Neural cell (in vitro differentiated cells): ENCODE data around the gene FLYWCH2. TPM values are rescaled to one million over a fixed set of nuclear protein-coding genes. Genes with fewer than 3 reads are reported as not detected.

Experiments used
- H2AFZ ChIP-seq: fragments of 200-600, 300-800 bp; sonication (generic), shearing (Covaris generic); 2 replicates; pipeline ENCODE4 v1.6.0; 2014; ENCODE audit warnings: low read depth, mild to moderate bottlenecking, antibody characterized with exemption, low read length, moderate library complexity
- H3F3A ChIP-seq: fragments of 200-600 bp; shearing (Covaris generic); 2 replicates; pipeline ENCODE4 v1.6.1; 2016; ENCODE audit warnings: mild to moderate bottlenecking, moderate library complexity, mixed read lengths, antibody characterized with exemption, low read length; ENCODE audit not compliant: insufficient read depth, poor library complexity, severe bottlenecking
- H3K27ac ChIP-seq: fragments of 200-600, 300-800 bp; sonication (generic), shearing (Covaris generic); 2 replicates; pipeline ENCODE4 v1.5.1; 2014; ENCODE audit warnings: mild to moderate bottlenecking, low read length, moderate library complexity
- H3K27me3 ChIP-seq: fragments of 300-800, 200-600 bp; sonication (generic), shearing (Covaris generic); 2 replicates; pipeline ENCODE4 v1.6.0; 2014; ENCODE audit warnings: mild to moderate bottlenecking, low read depth, low read length, moderate library complexity; ENCODE audit not compliant: insufficient read depth
- H3K36me3 ChIP-seq: fragments of 300-800, 200-600 bp; sonication (generic), shearing (Covaris generic); 2 replicates; pipeline ENCODE4 v1.5.1; 2014; ENCODE audit warnings: mild to moderate bottlenecking, antibody characterized with exemption, low read length, moderate library complexity; ENCODE audit not compliant: insufficient read depth
- H3K4me2 ChIP-seq: fragments of 300-800, 200-600 bp; sonication (generic), shearing (Covaris generic); 2 replicates; pipeline ENCODE4 v1.6.0; 2014; ENCODE audit warnings: mild to moderate bottlenecking, low read length
- H3K4me3 ChIP-seq: fragments of 300-800, 200-600 bp; sonication (generic), shearing (Covaris generic); 2 replicates; pipeline ENCODE4 v1.5.1; 2014; ENCODE audit warnings: mild to moderate bottlenecking, low read length, moderate library complexity
- H3K79me2 ChIP-seq: fragments of 200-600 bp; shearing (Covaris generic); replicated peaks from 2 replicates; pipeline ENCODE4 v1.6.0; 2014; ENCODE audit warnings: mild to moderate bottlenecking, low read length, moderate library complexity; ENCODE audit not compliant: insufficient read depth
- H3K9ac ChIP-seq: fragments of 300-800, 200-600 bp; sonication (generic), shearing (Covaris generic); 2 replicates; pipeline ENCODE4 v1.6.1; 2016; ENCODE audit warnings: mild to moderate bottlenecking, low read length, mixed read lengths
- H3K9me2 ChIP-seq: fragments of 200-600 bp; shearing (Covaris generic); 2 replicates; pipeline ENCODE4 v1.6.1; 2016; ENCODE audit warnings: mild to moderate bottlenecking, low read length, mixed read lengths; ENCODE audit not compliant: insufficient read depth
- H3K9me3 ChIP-seq: fragments of 200-600, 300-800 bp; sonication (generic), shearing (Covaris generic); 2 replicates; pipeline ENCODE4 v1.6.1; 2016; ENCODE audit warnings: mild to moderate bottlenecking, mixed run types, low read length, moderate library complexity, mixed read lengths
- H4K20me1 ChIP-seq: fragments of 200-600 bp; shearing (Covaris generic); 2 replicates; pipeline ENCODE4 v1.6.1; 2016; ENCODE audit warnings: mild to moderate bottlenecking, mixed run types; ENCODE audit not compliant: insufficient read depth
- EP300 ChIP-seq: fragments of 450-650 bp; conservative IDR thresholded peaks from 2 replicates; pipeline ENCODE4 v1.6.1; 2014; ENCODE audit warnings: antibody characterized with exemption, mild to moderate bottlenecking, moderate library complexity; ENCODE audit not compliant: poor library complexity, severe bottlenecking
- EZH2 ChIP-seq: fragments of 200-600, 300-800 bp; shearing (Covaris generic), sonication (generic); IDR thresholded peaks from 2 replicates; pipeline ENCODE4 v1.6.1; 2014; ENCODE audit warnings: antibody characterized with exemption, low read length, borderline replicate concordance, mild to moderate bottlenecking; ENCODE audit not compliant: insufficient read depth, poor library complexity, severe bottlenecking
- MXI1 ChIP-seq: fragments of 450-650 bp; conservative IDR thresholded peaks from 2 replicates; pipeline ENCODE4 v1.6.1; 2014; ENCODE audit warnings: antibody characterized with exemption, mild to moderate bottlenecking; ENCODE audit not compliant: poor library complexity, severe bottlenecking
- POLR2AphosphoS5 ChIP-seq: IDR thresholded peaks from 2 replicates; pipeline ENCODE4 v1.6.1; 2012
- RAD21 ChIP-seq: fragments of 450-650 bp; conservative IDR thresholded peaks from 2 replicates; pipeline ENCODE4 v1.6.1; 2014; ENCODE audit warnings: antibody characterized with exemption, mild to moderate bottlenecking, moderate library complexity
- SMC3 ChIP-seq: fragments of 450-650 bp; conservative IDR thresholded peaks from 2 replicates; pipeline ENCODE4 v1.6.1; 2014; ENCODE audit warnings: antibody characterized with exemption, mild to moderate bottlenecking, moderate library complexity; ENCODE audit not compliant: poor library complexity
- TAF1 ChIP-seq: IDR thresholded peaks from 2 replicates; pipeline ENCODE4 v1.6.1; 2012; ENCODE audit warnings: low read depth
- polyA plus RNA-seq: library from polyadenylated mRNA; depleted of rRNA; stranded (reverse); fragments of >200 nt; gene quantifications from 2 replicates; pipeline ENCODE4 v1.2.3, GENCODE V29; 2014
- TF ChIP-seq, protein P1 (sequence below): fragments of 450-650 bp; IDR thresholded peaks from 2 replicates; pipeline ENCODE4 v1.5.1; 2014; ENCODE audit warnings: antibody characterized with exemption, mild to moderate bottlenecking, moderate library complexity; ENCODE audit not compliant: poor library complexity, severe bottlenecking
- TF ChIP-seq, protein P2 (sequence below): IDR thresholded peaks from 2 replicates; pipeline ENCODE4 v1.6.1; 2012; ENCODE audit warnings: borderline replicate concordance

FLYWCH2 gene
- polyA plus RNA-seq, 1 donor from 2014 or later = 193 TPM

- no peaks in the 10 kb centered on the region for H3F3A ChIP-seq
- TF ChIP-seq SMC3 = no peak
- TF ChIP-seq, protein P1, sequence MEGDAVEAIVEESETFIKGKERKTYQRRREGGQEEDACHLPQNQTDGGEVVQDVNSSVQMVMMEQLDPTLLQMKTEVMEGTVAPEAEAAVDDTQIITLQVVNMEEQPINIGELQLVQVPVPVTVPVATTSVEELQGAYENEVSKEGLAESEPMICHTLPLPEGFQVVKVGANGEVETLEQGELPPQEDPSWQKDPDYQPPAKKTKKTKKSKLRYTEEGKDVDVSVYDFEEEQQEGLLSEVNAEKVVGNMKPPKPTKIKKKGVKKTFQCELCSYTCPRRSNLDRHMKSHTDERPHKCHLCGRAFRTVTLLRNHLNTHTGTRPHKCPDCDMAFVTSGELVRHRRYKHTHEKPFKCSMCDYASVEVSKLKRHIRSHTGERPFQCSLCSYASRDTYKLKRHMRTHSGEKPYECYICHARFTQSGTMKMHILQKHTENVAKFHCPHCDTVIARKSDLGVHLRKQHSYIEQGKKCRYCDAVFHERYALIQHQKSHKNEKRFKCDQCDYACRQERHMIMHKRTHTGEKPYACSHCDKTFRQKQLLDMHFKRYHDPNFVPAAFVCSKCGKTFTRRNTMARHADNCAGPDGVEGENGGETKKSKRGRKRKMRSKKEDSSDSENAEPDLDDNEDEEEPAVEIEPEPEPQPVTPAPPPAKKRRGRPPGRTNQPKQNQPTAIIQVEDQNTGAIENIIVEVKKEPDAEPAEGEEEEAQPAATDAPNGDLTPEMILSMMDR = no peak
- no peak for TF ChIP-seq TAF1
- TF ChIP-seq, protein P2, sequence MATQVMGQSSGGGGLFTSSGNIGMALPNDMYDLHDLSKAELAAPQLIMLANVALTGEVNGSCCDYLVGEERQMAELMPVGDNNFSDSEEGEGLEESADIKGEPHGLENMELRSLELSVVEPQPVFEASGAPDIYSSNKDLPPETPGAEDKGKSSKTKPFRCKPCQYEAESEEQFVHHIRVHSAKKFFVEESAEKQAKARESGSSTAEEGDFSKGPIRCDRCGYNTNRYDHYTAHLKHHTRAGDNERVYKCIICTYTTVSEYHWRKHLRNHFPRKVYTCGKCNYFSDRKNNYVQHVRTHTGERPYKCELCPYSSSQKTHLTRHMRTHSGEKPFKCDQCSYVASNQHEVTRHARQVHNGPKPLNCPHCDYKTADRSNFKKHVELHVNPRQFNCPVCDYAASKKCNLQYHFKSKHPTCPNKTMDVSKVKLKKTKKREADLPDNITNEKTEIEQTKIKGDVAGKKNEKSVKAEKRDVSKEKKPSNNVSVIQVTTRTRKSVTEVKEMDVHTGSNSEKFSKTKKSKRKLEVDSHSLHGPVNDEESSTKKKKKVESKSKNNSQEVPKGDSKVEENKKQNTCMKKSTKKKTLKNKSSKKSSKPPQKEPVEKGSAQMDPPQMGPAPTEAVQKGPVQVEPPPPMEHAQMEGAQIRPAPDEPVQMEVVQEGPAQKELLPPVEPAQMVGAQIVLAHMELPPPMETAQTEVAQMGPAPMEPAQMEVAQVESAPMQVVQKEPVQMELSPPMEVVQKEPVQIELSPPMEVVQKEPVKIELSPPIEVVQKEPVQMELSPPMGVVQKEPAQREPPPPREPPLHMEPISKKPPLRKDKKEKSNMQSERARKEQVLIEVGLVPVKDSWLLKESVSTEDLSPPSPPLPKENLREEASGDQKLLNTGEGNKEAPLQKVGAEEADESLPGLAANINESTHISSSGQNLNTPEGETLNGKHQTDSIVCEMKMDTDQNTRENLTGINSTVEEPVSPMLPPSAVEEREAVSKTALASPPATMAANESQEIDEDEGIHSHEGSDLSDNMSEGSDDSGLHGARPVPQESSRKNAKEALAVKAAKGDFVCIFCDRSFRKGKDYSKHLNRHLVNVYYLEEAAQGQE = no peak
- TF ChIP-seq RAD21 = no peak
- no peak for TF ChIP-seq MXI1
- TF ChIP-seq EP300 = no peak
- no peak for TF ChIP-seq EZH2
- no peak for TF ChIP-seq POLR2AphosphoS5
- H3K27me3 ChIP-seq = peaks cover 40% of the 10 kb centered on the region
- no peak overlapping the region for H3K4me3 ChIP-seq
- no peaks in the 10 kb centered on the region for H3K36me3 ChIP-seq
- no peak overlapping the region for H3K27ac ChIP-seq
- H4K20me1 ChIP-seq = no peaks in the 10 kb centered on the region
- H2AFZ ChIP-seq = no peak overlapping the region
- no peak overlapping the region for H3K4me2 ChIP-seq
- H3K9ac ChIP-seq = no peak overlapping the region
- H3K79me2 ChIP-seq = no peaks in the 10 kb centered on the region
- no peaks in the 10 kb centered on the region for H3K9me2 ChIP-seq
- H3K9me3 ChIP-seq = no peaks in the 10 kb centered on the region
Measured at GRCh38 chr16:2859686-2860265, 23.2 kb upstream of the FLYWCH2 start.

- H4K20me1 ChIP-seq = no peaks in the 10 kb centered on the region
- H3K9ac ChIP-seq = no peak overlapping the region
- H3K79me2 ChIP-seq = no peaks in the 10 kb centered on the region
- H3K36me3 ChIP-seq = no peaks in the 10 kb centered on the region
- H3F3A ChIP-seq = no peaks in the 10 kb centered on the region
- H3K4me3 ChIP-seq = no peak overlapping the region
- no peak overlapping the region for H3K4me2 ChIP-seq
- H3K27me3 ChIP-seq = peaks cover 51% of the 10 kb centered on the region
- no peak overlapping the region for H3K27ac ChIP-seq
- no peaks in the 10 kb centered on the region for H3K9me2 ChIP-seq
- H3K9me3 ChIP-seq = no peaks in the 10 kb centered on the region
- TF ChIP-seq, protein P2 = no peak
- TF ChIP-seq SMC3 (no peak), EP300 (no peak), RAD21 (no peak), POLR2AphosphoS5 (no peak)
- H2AFZ ChIP-seq = no peak overlapping the region
Measured at GRCh38 chr16:2860826-2861567, 22.0 kb upstream of the FLYWCH2 start.
